Dendritic cell treated with granulocyte-macrophage colony-stimulating factor and Interleukin-4, amounts not matched to agents 40 ng/mL and 50 ng/mL, for 4 days (primary cell): ENCODE data around the gene PLS1.
"Not testable (repeated sequence)": the region's sequence is repeated elsewhere in the genome, so short reads cannot be mapped to it uniquely, and the experiment has no call there.

Source experiments
- H3K27ac Mint-ChIP-seq: one replicate; pipeline ENCODE4 v1.8.0; 2022; ENCODE audit warnings: mild to moderate bottlenecking, mixed read lengths
- H3K27me3 Mint-ChIP-seq: one replicate; pipeline ENCODE4 v1.8.0; 2022; ENCODE audit warnings: mild to moderate bottlenecking, mixed read lengths
- H3K36me3 Mint-ChIP-seq: one replicate; pipeline ENCODE4 v1.8.0; 2022; ENCODE audit warnings: low read depth, mixed read lengths
- H3K4me1 Mint-ChIP-seq: one replicate; pipeline ENCODE4 v1.8.0; 2022; ENCODE audit warnings: low read depth, mixed read lengths
- H3K4me3 Mint-ChIP-seq: one replicate; pipeline ENCODE4 v1.8.0; 2022; ENCODE audit warnings: mild to moderate bottlenecking, moderate library complexity, mixed read lengths
- H3K9me3 Mint-ChIP-seq: one replicate; pipeline ENCODE4 v1.8.0; 2022; ENCODE audit warnings: mixed read lengths
- intact Hi-C: fragments of 100-400 bp; cut with micrococcal nuclease; formaldehyde crosslinking; loops from one replicate; pipeline ENCODE4 v1.15.0; 2022

PLS1 gene

DNA sequence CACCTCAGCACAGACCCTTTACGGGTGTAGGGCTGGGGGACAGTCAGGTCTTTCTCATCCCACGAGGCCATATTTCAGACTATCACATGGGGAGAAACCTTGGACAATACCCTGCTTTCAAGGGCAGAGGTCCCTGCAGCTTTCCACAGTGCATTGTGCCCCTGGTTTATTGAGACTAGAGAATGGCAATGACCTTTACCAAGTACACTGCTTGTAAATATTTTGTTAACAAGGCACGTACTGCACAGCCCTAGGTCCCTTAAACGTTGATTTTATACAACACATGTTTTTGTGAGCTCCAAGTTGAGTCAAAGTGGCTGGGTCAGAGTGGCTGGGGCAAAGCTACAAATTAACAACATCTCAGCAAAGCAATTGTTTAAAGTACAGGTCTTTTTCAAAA is 156.4 kb downstream of the PLS1 start:
- H3K4me3 Mint-ChIP-seq, H3K4me1 Mint-ChIP-seq, H3K9me3 Mint-ChIP-seq, H3K27ac Mint-ChIP-seq, H3K27me3 Mint-ChIP-seq, intact Hi-C loops, H3K36me3 Mint-ChIP-seq: not testable (repeated sequence)

DNA sequence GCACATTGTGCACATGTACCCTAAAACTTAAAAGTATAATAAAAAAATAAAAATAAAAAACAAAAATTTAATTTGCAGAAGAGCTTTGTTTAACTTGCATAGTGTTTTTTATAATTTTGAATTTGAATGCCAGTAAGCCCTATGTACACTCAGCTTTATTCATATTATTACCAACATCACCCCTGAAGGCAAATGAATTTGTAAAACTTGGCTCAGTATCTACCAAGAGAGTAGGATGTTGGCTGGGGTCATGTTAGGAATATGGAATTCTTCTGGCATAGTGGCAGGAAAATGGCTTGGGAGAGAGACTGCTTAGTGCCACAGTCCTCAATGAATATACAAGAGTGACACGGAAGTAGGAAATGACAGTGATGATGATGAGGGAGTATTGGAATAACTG is 158.3 kb downstream of the PLS1 start:
- intact Hi-C loops: no loop called here
- Mint-ChIP-seq H3K27me3 (no peaks in the 10 kb centered on the region), H3K4me3 (no peak overlapping the region), H3K4me1 (no peaks in the 10 kb centered on the region), H3K36me3 (no peaks in the 10 kb centered on the region), H3K9me3 (no peaks in the 10 kb centered on the region), H3K27ac (no peak overlapping the region)
